MCF 10A (cell line): Measurements from ENCODE around the gene ATG2A. TPM values are rescaled to one million over a fixed set of nuclear protein-coding genes. Genes with fewer than 3 reads are reported as not detected.

Experiments used
- BruUV-seq: library from RNA; stranded (reverse); fragments of 400-500 nt; replicated peaks from 2 replicates; lab custom pipeline; 2021; lab: Mats Ljungman, UMichigan
- CTCF ChIA-PET: fragments of 300-600 bp; sonication (Branson Sonifier 250); formaldehyde crosslinking; extraction: SDS; loops from one replicate; lab custom pipeline; 2021; ENCODE audit warnings: antibody characterized with exemption, inconsistent platforms; lab: Yijun Ruan, JAX
- POLR2A ChIA-PET: fragments of 300-600, 350-650 bp; sonication (Branson Sonifier 250); formaldehyde crosslinking; extraction: SDS; loops from one replicate; lab custom pipeline; 2020; ENCODE audit warnings: antibody characterized with exemption, inconsistent platforms; lab: Yijun Ruan, JAX
- DNase-seq: peaks from one replicate; pipeline ENCODE4 v3.0.0-alpha.2; 2018; ENCODE audit not compliant: unreplicated experiment
- H3K27ac Mint-ChIP-seq: one replicate; pipeline ENCODE4 v1.8.0; 2022; ENCODE audit warnings: mild to moderate bottlenecking, low read depth, mixed read lengths; ENCODE audit not compliant: unreplicated experiment
- H3K27me3 Mint-ChIP-seq: one replicate; pipeline ENCODE4 v1.8.0; 2022; ENCODE audit warnings: mixed read lengths; ENCODE audit not compliant: insufficient read depth, unreplicated experiment
- H3K36me3 Mint-ChIP-seq: one replicate; pipeline ENCODE4 v1.8.0; 2022; ENCODE audit warnings: mild to moderate bottlenecking, moderate library complexity, mixed read lengths; ENCODE audit not compliant: insufficient read depth, unreplicated experiment
- H3K4me1 Mint-ChIP-seq: one replicate; pipeline ENCODE4 v1.8.0; 2022; ENCODE audit warnings: mixed read lengths; ENCODE audit not compliant: insufficient read depth, unreplicated experiment
- H3K4me3 Mint-ChIP-seq: one replicate; pipeline ENCODE4 v1.8.0; 2022; ENCODE audit warnings: mild to moderate bottlenecking, moderate library complexity, mixed read lengths; ENCODE audit not compliant: unreplicated experiment
- H3K9me3 Mint-ChIP-seq: one replicate; pipeline ENCODE4 v1.8.0; 2022; ENCODE audit warnings: mixed read lengths; ENCODE audit not compliant: unreplicated experiment
- CTCF ChIP-seq: fragments of 200-600 bp; IDR thresholded peaks from one replicate; pipeline ENCODE4 v1.8.0; 2022; ENCODE audit warnings: antibody characterized with exemption, mild to moderate bottlenecking; ENCODE audit not compliant: unreplicated experiment
- intact Hi-C: fragments of 100-400 bp; cut with micrococcal nuclease; formaldehyde crosslinking; loops from 2 replicates; pipeline ENCODE4 v1.14.1; 2022
- total RNA-seq: library from RNA; stranded (reverse); gene quantifications from 2 replicates; pipeline ENCODE4 v1.2.3, GENCODE V29; 2022

The ATG2A gene
- total RNA-seq, 1 experiment from 2014 or later, result 28.7 TPM

DNA sequence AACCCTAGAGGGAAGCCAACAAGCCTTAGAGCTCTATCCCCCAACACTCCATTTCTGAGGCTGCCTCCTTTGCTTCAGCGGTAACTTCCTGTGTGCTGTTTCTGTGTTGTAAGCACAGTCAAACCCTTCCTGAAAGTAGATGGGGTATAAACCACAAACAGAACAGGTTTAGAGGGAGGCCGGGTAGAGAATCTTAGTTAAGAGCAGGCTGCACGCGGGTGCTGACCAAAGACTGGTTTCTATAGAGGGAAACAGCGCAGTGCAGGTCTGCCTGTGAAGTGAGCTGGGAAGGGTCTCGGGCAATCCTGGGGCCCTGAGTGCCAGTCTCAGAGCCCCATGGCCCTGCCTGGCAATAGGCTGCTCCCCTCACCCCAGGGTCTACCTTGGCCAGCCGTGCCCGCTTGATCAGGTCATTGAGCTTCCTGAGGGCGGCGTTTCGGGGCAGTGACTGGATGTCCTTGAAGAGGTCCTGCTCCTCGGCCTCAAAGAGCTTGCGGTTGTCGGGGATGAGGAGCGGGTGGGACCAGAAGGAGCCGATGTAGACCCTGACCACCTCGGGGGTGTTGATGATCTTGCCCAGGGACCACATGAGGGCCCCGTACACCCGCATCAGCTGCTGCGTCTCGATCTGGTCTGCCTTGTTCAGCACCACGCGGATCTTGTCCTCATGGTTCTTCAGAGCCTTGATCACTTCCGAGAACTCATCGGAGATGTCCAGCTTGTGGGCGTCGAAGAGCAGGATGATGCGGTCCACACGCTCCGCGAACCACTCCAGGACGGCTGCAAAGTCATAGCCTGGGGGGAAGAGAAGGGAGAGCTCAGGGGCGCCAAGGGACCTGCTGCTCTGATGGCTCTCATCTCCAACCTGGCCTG, 57.2 kb downstream of the ATG2A start:
- BruUV-seq, result no TSS peak
- Mint-ChIP-seq H3K27ac (no peak overlapping the region), H3K27me3 (no peaks in the 10 kb centered on the region), H3K36me3 (peaks cover 22% of the 10 kb centered on the region), H3K4me1 (peaks cover 30% of the 10 kb centered on the region), H3K9me3 (no peaks in the 10 kb centered on the region), H3K4me3 (no peak overlapping the region)
- intact Hi-C loops, result no loop called here
- ChIA-PET POLR2A (interaction anchor here (0.6 to 7.8 kb wide), 3 partner anchors 17 to 130 kb away, joined by 3 to 79 read pairs (median 4); partner anchors contain the start of genes ATG2A and EHD1), CTCF (interaction anchor here (0.6 to 3.2 kb wide), 6 partner anchors 11 to 793 kb away, joined by 3 to 19 read pairs (median 4); no protein-coding TSS in a partner anchor)
- TF ChIP-seq CTCF, result no peak
- no peak for DNase-seq

- intact Hi-C loops, result no loop called here
- no peak for DNase-seq
- no peaks in the 10 kb centered on the region for H3K27me3 Mint-ChIP-seq
- BruUV-seq, result no TSS peak
- no peak overlapping the region for H3K4me3 Mint-ChIP-seq
- no peaks in the 10 kb centered on the region for H3K9me3 Mint-ChIP-seq
- ChIA-PET POLR2A (interaction anchor here (4.9 to 7.8 kb wide), 2 partner anchors 11 to 18 kb away, joined by 38 to 79 read pairs; partner anchors contain the start of gene EHD1), CTCF (interaction anchor here (0.5 to 3.2 kb wide), 7 partner anchors 10 to 861 kb away, joined by 3 to 19 read pairs (median 4); no protein-coding TSS in a partner anchor)
- no peak overlapping the region for H3K27ac Mint-ChIP-seq
- H3K36me3 Mint-ChIP-seq, result peaks cover 28% of the 10 kb centered on the region
- peaks cover 26% of the 10 kb centered on the region for H3K4me1 Mint-ChIP-seq
- no peak for TF ChIP-seq CTCF
These were observed 58.3 kb downstream of the ATG2A start for GRCh38 chr11:64858467-64859263.

GRCh38 chr11:64857485-64857884, 59.5 kb downstream of the ATG2A start:
- Mint-ChIP-seq H3K27me3 (no peaks in the 10 kb centered on the region), H3K27ac (no peak overlapping the region), H3K4me3 (no peak overlapping the region), H3K36me3 (peaks cover 27% of the 10 kb centered on the region), H3K9me3 (no peaks in the 10 kb centered on the region), H3K4me1 (peaks cover 28% of the 10 kb centered on the region)
- intact Hi-C loops, result no loop called here
- DNase-seq, result no peak
- ChIA-PET POLR2A (interaction anchor here (1.6 to 7.8 kb wide), 6 partner anchors 10 to 239 kb away, joined by 5 to 79 read pairs (median 9); partner anchors contain the start of gene EHD1), CTCF (interaction anchor here (0.6 to 15.7 kb wide), 7 partner anchors 10 to 61 kb away, joined by 4 to 286 read pairs (median 4); partner anchors contain the start of gene EHD1)
- BruUV-seq, result no TSS peak
- no peak for TF ChIP-seq CTCF
